NT2/D1 (cell line): ENCODE data around the gene NLRX1.

Source experiments
- YY1 ChIP-seq: IDR thresholded peaks from 2 replicates; pipeline ENCODE4 v1.6.1; 2011; ENCODE audit not compliant: insufficient read length, insufficient read depth
- ZNF274 ChIP-seq: IDR thresholded peaks from 2 replicates; pipeline ENCODE4 v1.6.1; 2011; ENCODE audit warnings: mild to moderate bottlenecking, low read depth, low read length

DNA sequence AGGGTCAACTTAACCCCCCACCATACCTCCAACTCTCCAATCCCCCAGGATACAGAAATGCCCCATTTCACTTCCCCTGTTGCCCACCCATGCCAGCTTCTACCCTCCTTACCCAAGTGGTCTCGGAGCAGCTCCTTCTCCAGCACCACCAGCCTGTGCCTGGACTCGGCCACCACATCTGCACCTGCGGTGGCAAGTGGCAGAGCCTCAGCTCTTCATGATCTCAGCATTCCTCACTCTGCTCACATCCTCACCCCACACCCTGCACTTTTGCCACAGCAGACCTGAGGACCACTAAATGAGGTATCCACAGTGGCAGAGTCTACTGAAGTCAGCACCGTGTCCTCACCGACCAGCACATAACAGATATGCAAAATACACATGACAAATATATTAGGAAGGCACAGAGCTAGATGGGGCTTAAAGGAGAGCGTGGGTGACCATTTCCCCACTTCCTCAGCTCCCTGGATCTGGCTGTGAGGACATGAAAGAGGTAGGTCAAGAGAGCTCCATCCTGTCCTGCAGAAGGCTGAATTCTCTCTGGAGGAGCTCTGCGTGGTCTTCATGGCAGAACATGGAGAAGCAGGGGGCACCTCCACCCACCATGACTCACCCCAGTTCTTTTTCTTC is 26.4 kb downstream of the NLRX1 start:
- TF ChIP-seq YY1 (no peak), ZNF274 (no peak)
